Hippocampal formation (tissue), 2 donors: ENCODE results near the gene MAP6.
"Not testable (repeated sequence)": the region's sequence is repeated elsewhere in the genome, so short reads cannot be mapped to it uniquely, and the experiment has no call there.

Source experiments
- DNase-seq, 2 donors: peaks; one replicate each; lab custom pipeline; 2025; lab: John Stamatoyannopoulos, UW

Gene MAP6

DNA sequence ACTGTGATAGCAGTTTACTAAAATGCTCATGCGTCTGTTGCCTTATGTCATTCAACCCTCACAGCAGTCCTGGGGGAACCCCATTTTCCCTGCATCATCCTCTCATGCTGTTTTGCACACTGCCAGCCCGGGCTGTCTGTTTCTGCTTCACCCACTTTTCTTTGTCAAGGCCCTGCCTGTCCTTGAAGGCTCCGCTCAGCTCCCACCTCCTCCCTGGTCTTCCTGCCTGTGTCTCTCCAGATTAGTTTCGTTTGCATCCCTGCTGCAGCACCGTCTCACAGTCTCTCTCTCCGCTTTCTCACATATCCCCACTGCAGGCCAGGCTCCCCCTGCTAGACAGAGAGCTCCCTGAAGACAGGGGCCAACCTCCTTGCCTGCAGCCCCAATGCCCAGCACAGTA lies 76.9 kb downstream of the MAP6 start:
- DNase-seq: no peak

- DNase-seq: no peak
Observed at GRCh38 chr11:75591371-75591770, 77.5 kb downstream of the MAP6 start.

DNA sequence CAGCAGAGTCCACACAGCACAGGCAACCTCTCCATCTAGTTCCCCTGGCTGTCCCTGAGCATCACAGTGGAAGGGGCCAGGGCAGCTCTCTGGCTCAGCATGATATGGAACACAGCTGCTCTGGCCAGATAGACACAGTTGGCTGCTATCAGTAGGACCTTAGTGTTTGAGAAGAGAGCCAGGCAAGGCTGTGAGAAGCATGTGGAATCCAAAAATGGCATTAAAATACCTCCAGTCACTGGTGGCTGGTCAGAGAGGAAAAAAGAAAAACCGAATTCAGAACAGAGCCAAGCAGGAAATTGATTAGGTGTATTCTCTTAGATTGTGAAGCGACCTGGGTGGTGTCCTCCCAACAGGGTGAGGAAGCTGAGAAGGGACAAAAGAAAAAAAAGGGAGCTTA lies 78.9 kb downstream of the MAP6 start:
- no peak for DNase-seq

- no peak for DNase-seq
Observed at GRCh38 chr11:75589051-75589450, 79.8 kb downstream of the MAP6 start.

- DNase-seq: no peak
Observed at GRCh38 chr11:75588051-75588481, 80.8 kb downstream of the MAP6 start.

GRCh38 chr11:75586395-75586794 lies 82.4 kb downstream of the MAP6 start:
- no peak for DNase-seq

DNA sequence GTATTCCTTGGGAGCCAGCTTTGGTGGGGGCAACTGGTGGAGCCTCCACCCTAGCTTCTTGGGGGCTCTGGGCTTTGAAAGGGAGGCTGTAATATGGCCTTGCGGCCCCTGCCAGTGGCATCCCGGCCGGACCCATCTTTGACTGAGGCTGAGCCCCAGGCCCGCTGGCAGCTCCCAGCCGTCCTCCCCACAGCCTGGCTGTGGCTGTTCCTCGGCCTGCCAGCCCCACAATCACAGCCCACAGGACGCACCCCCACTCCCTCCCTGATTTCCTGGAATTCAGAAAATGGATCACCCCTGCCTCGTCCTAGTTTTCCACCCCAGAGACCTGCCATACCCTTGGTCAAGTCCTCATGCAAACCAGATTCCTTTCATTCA lies 83.6 kb downstream of the MAP6 start:
- DNase-seq: no peak

DNA sequence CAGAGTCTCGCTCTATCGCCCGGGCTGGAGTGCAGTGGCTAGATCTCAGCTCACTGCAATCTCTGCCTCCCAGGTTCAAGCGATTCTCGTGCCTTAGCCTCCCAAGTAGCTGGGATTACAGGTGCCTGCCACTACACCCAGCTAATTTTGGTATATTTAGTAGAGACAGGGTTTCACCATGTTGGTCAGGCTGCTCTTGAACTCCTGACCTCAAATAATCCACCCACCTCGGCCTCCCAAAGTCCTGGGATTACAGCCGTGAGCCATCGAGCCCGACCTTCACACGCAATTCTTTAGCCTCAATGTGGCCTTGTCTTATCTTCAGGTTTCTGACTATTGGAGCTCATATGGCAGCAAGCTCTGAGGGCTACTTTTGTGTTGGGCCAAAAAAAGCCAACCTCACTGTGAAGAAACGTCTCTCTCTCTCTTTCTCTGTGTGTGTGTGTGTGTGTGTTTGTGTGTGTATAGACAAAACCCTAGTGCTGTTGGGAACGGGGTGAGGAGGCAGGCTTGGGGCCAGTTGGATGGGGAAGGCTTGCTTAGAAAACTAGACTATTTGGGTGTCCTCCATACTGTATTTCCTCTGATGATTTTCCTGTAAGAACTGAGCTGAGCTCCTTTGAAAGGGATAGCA lies 84.1 kb downstream of the MAP6 start:
- not testable (repeated sequence) for DNase-seq

DNA sequence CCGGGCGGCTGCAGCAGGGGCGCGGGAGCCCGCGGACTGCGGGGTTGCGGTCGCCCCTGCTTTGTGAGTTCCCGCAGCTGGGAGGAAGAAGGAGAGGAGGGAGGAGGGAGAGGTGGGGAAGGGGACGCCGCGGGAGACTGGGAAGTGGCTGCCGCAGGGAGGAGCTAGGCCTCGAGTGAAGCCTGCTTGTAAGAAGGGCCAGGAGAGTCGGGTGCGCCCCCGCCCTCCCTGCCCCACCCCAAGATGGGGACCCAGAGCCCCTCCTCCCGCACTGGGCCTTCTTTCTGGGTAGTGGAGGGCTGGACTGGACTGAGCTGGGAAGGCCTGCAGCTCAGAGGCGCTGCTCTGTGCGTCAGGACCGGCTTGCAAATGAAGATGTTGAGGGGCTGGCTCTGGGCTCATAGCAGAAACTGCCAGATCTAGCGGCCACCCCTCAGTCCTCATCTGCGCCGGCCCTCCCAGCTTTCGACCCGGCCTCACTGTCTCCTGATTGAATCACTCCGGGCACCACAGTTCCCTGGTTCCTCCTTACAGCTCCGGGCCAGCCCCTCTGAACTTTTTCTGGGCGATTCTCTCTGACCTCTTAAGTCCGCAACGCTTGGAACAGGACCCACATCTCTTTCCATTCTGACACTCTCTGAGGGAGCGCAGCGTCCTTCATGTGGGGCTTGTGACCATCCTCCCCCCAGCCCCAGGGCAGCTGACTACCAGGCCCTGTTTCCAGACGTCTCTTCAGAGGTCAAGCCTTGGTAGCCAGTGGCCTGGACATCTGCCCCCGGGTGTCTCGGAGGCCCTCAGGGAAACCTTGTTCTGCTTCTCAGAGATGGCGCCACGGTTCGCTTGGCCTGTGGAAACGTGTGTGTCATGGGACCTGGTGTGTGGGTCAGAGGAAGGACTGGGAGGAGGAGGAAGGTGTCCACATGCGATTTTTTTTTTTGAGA lies 84.8 kb downstream of the MAP6 start:
- DNase-seq: peak; percentile 55 to 68

GRCh38 chr11:75582895-75583717 lies 85.7 kb downstream of the MAP6 start:
- DNase-seq: peak; percentile 58 to 61

- DNase-seq: no peak
Observed at GRCh38 chr11:75582506-75582894, 86.3 kb downstream of the MAP6 start.

DNA sequence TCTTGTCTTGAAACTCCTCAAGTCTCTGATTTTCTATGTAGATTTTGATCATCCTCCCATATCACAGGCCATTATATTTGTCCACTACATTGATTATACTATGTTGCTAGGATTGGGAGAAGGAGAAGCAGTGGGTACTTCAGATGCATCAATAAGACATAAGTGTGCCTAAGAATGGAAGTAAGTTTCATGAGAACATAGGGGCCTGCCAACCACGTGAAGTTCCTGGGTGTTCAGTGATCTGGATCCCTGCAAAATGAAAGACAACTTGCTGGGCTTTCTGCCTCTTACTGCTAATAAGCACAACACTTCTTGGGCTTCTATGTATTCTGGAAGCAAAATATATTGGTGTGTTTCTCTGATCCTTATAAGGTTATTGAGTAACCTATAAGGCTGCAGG lies 89.0 kb downstream of the MAP6 start:
- no peak for DNase-seq

DNA sequence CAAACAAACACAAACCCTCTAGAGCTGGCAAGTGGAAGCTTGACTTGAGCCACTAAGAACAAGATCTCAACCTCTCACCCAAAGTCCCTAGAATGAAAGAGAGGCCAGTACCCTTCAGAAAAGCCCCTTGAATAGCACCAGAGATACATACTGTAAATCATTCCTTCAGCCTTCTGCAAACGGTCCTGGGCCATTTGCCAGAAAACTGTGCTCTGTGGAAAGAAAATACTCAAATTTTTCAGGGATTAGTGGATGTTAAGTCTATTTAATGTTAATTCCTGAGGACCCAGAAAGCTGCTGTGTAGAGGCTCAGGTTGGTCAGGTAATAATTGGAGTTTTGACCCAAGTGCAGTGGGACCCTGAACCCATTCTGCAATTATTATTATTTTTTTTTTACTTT lies 89.9 kb downstream of the MAP6 start:
- no peak for DNase-seq

DNA sequence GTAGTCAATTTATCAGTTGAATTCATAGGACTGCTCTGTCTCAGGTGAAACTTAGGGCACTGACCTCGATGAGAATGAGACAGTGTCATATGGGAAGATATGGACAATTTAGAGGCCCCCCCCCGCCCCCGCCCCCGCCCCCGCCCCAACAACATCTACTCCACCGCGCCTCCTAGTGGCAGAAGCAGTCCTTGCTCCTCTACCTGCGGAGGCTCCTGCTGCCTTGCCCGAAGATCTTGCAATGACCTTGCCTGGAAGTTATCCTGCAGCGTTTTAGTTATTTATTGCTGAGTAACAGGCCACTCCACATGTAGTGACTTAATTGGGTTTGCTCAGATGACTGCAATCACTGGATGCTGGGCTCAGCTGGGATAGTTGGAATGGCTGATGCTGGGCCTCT lies 91.6 kb downstream of the MAP6 start:
- peak in 1 of 2 donors; percentile 19 for DNase-seq

- peak in 1 of 2 donors; percentile 12 for DNase-seq
Observed at GRCh38 chr11:75576499-75576918, 92.3 kb downstream of the MAP6 start.

DNA sequence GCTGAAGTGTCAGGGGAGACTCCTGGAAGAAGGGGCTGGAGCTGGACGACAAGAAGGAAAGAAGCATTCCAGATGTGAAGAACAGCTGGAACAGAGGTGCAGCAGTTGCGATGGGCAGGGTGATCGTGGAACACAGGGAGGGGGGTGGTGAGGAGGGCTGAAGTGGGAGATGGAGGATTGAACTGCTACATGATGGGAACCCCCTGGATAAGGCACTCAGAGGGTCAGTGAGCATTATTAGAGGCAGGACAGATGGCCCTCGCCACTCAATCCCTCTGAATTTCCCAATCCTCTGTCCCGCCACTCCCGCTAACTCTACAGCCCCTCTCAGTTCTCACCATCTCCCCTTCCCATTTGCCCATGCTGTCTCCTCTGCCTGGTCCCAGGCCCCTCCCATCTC lies 92.8 kb downstream of the MAP6 start:
- no peak for DNase-seq

GRCh38 chr11:75574698-75575602 lies 93.9 kb downstream of the MAP6 start:
- no peak for DNase-seq

DNA sequence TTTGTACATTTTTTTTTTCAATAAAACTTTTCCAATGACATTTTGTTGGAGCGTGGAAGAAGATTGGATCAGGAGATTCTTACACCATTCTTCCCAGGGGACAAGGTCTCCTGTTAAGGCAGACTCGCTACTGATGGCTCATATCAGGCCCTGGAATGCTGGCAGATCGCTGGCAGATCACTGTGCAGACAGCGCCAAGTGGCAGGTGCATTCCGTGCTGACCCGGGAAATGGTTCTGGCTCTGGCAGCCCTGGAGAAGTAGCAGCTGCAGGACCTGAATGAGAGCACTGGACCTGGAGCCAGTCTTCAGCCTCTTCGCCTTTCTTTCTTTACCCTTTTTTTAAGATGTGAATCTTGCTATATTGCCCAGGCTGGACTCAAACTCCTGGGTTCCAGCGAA lies 96.1 kb downstream of the MAP6 start:
- no peak for DNase-seq

DNA sequence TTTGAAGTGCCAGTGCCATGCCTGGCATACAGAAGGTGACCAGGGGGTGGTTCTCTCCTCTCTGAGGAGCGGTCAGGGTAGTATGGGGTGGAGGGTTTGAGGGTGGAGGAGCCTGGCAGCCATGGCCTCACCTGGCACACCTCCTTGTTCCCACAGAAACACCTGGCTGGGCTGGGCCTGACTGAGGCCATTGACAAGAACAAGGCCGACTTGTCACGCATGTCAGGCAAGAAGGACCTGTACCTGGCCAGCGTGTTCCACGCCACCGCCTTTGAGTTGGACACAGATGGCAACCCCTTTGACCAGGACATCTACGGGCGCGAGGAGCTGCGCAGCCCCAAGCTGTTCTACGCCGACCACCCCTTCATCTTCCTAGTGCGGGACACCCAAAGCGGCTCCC lies 97.2 kb downstream of the MAP6 start:
- DNase-seq: no peak

DNA sequence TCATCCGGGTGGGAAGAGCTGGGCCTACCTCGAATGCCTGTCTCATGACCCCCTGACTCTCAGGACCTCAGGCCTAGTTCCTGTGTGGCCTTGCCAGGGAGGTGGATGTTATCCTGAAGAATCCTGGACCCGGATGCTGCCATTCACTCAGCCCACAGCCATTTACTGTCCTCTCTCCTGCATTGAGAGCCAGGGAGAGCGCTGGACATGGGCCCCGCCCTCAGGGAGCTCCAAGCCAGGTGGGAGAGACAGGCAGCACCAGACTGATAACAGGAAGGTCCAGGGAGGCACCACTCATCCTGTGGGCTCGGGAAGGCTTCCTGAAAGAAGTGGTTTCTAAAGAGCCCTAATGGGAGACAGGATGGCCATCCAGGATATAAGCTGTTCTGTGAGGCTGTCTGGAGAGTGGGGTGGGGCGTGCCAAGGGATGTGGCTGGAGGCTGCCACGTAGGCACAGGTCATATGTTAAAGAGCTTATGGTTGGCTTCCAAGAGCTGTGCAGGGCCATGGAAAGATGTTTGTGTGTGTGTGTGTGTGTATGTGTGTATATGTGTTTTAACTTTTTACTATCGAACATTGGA lies 98.2 kb downstream of the MAP6 start:
- DNase-seq: no peak

- DNase-seq: no peak
Observed at GRCh38 chr11:75568616-75569219, 100.1 kb downstream of the MAP6 start.
